NCI-H526 (cell line): ENCODE measurements around the gene UBE2M.
"Not testable (repeated sequence)": the region's sequence is repeated elsewhere in the genome, so short reads cannot be mapped to it uniquely, and the experiment has no call there.

Experiments used
- DNase-seq, 2 experiments: peaks; one replicate each; lab custom pipeline; 2025; lab: John Stamatoyannopoulos, UW

UBE2M gene

DNA sequence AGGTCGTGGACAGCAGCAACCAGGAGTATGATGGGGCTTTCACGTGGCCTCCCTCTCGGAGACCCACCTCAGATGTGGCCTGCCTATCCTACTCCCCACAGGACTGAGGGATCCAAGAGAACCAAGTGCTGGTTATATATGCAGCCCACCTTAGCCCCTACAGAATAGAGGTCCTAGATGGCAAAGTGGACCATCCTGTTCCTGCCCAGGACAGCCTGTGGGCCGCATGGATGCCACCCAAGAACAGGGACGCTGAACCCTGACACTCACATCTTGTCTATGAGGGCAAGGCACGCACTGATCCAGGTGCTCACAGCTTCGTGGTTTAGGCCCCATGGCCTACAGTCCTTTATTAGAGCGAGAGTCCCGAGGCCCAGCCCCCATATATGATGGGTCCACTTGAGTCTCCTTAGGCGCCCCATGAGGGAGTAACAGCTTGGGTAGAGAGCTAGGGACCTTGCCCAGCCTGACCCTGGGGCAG lies 45.2 kb downstream of the UBE2M start:
- DNase-seq = no peak

DNA sequence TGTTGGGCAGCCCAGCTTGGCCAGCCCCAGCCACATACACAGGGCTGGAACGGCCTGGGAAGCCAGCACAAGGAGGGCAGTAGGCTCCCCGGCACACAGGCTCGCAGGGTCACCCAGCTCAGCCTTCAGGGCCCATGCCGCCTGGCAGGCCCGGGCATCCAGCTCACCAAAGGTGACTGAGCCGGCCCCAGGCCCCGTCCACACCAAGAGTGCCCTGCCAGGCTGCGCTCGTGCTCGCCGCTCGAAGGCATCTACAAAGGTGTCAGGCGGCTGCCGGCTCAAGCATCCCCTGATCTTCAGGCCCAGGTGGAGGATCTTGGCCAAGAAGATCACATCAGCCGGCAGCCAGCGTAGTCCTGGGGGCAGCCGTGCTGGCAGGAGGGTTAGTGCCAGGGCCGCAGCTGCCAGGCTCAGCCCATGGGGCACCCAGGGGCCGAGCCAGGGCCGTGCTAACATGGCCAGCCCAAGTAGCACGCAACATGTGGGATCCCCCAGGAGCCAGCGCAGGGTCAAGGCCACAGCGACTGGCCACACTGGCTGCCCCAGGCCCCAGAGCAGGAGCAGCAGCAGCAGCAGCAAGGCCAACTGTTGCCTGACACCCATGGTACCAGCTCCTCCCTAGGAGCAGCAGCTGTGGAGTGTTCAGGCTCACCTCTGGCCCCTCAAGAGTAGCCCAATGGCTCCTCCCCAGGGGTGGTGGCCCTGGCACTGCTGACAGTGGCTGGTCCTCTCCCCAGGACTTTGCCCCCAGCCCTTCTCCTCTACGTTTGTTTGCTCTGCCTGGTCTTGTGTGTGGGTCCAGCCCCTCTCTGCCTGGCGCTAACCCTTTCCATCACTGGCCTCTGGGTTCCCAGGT lies 46.8 kb downstream of the UBE2M start, which contains the start of gene SLC27A5:
Gene SLC27A5 (minus strand): TSS at position 640 of the 856 bp plus-strand sequence. CDS start 37 bp downstream, at position 603.
- no peak for DNase-seq

DNA sequence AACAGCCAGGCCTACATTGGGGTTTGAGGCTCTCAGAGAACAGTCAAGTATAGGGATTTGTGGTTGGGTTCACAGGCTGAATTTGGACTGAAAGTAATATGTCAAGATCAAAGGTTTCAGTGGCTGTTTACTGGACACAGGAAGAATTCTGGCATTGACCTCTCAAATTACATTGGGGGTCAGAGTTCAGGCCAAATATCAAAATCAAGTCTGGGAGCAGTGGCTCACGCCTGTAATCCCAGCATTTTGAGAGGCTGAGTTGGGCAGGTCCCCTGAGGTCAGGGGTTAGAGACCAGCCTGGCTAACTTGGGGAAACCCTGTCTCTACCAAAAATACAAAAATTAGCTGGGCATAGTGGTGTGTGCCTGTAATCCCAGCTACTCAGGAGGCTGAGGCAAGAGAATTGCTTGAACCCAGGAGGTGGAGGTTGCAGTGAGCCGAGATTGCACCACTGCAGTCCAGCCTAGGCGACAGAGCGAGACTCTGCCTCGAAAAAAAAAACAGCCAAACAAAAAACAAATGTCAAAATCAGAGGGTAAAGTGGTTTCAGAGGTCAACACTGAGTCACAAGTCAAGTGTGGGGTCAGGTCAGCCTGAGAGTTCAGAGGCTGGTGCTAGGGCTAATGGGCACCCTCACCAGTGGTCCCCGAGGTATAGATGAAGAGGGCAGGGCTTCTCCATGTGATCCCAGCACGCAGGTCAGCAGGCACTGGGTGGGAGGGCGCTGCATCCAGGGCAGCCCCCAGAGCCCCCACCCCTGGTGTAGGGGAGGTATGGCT lies 48.1 kb downstream of the UBE2M start:
- DNase-seq = no peak

GRCh38 chr19:58509731-58510083 lies 48.7 kb downstream of the UBE2M start:
- no peak for DNase-seq

- not testable (repeated sequence) for DNase-seq
These were observed 50.7 kb downstream of the UBE2M start for GRCh38 chr19:58507602-58508223.
